HG02885 (cell line): Measurements from ENCODE around the gene GTF2H3.
"Not testable (repeated sequence)": the region's sequence is repeated elsewhere in the genome, so short reads cannot be mapped to it uniquely, and the experiment has no call there.

Experiments
- ATAC-seq: cut with Tn5 transposase; IDR thresholded peaks from one replicate; pipeline ENCODE4 v1.9.1; 2021; ENCODE audit warnings: mild to moderate bottlenecking; ENCODE audit not compliant: unreplicated experiment, poor library complexity

Gene GTF2H3

DNA sequence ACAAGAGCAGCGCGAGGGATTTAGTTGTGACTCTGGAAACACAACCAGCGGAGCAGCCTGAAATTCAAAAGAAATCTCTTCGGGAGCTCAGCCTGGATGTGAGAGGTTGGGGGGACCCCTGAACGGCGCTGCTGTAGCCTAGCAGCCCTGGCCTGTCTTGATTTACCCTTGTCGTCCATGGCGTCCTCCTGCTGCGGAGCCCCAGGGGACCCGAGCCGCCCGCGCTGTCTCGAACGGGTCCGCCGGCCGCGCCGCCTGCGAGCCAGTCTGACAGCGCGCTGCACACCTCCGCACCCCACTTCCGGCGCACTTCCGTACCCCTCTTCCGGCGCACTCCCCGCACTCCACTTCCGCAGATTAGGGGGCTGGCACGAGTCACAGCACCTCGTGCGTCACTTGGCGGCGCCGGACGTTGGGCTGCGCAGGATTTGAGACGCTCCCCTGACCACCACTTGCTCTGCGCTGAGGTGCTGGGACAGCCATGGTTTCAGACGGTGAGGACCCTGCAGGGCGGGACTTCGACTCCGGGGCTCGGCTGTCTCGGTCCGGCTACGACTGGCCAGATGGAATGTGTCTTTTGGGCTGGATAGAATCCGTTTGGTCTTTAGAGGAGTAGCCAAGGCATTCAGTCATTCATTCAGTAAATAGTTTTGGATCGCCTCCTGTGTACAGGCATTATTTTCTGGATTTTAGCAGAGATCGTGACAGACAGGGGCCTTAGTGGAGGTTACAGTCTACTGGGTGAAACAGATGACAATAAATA, at the start of gene GTF2H3, which contains the start of gene EIF2B1:
TSS of gene GTF2H3 (plus strand) at position 451 of the 763 bp plus-strand sequence. CDS start at position 482, 31 bp downstream.
TSS of gene EIF2B1 (minus strand) at position 308 of the 763 bp plus-strand sequence. CDS start at position 179, 129 bp downstream.
- peak; percentile 95 for ATAC-seq

- ATAC-seq: no peak
These were observed 41.7 kb upstream of the GTF2H3 start for GRCh38 chr12:123591702-123592481.

DNA sequence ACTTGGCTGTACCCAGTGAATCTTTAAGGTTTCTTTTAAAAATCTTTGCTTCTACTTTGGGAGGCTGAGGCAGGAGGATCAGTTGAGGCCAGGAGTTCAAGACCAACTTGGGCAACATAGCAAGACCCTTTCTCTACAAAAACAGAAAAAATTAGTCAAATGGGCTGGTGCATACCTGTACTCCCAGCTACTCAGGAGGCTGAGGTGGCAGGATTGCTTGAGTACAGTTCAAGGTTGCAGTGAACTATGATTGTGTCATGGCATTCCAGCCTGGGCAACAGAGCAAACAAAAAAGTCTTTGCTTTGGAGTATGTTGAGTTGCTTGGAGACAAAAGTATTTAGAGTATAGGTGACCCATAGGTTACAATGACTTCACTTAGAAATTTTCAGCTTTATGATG, 37.9 kb upstream of the GTF2H3 start:
- no peak for ATAC-seq

DNA sequence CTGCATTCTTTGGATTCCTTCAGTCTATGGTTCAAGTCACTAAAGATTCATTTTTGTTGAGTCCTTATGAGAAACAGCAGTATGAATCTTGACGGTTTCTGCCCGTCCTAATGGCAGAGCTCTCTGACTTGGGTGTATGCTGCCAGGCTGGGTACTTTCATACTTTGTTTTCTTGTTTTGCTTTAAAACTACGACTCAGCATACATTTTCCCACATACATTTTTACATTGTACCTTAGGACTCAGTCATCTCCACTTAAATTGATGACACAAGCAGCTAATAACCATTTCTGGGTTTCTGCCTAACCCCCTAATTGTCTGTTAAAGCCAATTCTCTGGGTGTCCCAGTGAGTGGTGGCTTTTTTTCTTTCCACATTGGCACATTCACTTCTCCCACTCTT, 36.5 kb upstream of the GTF2H3 start:
- ATAC-seq: no peak

GRCh38 chr12:123598522-123598921, 35.1 kb upstream of the GTF2H3 start:
- ATAC-seq: no peak

DNA sequence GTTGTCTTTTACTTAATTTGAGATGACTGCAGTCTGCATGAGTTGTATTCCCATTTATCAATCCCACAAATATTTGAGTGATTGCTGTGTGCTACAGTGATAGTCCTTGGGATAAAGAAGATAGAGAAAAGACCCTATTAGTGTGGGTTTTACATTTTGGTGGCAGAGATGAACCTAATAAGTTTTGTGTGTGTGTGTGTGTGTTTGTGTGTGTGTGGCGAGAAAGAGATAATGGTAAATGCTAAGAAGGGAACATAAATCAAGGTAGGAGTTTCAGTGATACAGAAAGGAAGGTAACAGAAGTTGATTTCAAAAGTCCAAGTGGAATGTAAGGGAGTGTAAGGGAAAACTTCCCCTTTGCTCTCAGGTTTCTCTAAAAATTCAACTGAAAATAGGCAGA, 34.3 kb upstream of the GTF2H3 start:
- ATAC-seq: no peak

DNA sequence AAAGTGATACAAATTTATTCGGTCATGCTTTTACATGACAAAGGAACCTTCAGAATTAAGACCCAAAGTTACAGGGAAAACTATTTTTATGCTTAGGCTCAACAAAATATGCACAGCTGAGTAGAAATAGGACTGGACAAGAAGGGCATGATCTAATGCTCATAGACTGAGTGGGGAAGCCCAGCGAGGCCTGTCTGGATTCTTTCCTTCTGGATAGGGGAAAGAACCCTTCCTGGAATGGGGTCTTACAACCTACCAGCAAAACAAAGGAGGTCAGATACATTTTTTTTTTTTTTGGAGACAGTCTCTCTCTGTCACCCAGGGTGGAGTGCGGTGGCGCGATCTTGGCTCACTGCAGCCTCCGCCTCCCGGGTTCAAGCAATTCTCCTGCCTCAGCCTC, 33.9 kb upstream of the GTF2H3 start:
- ATAC-seq: no peak

DNA sequence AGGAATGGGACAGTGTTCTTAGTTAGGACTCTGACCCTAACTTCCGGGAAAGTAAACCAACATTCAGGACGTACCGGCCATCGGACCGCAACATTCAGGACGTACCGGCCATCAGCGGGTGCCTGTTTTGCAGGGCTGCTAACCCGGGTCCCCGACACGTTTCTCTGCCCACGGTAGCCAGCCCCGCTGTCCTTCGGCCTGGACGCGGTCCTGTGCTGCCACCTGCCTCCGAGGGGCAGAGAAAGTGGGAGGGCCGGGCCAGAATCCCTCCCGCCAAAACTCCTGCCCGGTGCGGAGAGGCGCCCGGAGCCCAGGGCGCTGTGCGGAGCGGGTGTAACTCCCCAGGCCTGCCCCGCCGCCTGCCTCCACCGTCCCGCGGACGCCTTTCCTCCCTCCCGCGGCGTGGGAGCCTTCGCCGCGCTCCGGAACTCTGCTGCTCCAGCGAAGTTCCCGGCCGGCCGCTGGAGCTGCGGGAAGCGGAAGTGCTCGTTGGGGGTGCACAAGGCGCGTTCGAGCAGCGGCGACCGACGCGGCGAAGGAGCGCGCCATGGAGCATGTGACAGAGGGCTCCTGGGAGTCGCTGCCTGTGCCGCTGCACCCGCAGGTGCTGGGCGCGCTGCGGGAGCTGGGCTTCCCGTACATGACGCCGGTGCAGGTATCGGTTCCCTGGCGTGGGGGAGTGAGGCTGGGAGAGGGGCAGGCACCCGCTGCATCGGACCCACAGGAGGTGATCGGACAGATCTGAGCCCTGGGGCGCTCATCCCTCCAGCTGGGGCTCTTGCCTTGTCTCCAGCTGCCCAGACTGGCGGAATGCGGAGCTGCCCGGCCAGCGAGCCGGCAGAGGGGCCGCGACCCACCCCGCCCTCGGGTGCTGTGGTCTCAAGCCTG, 31.8 kb upstream of the GTF2H3 start, which contains the start of gene DDX55:
TSS of gene DDX55 (plus strand) at position 498 of the 888 bp plus-strand sequence. CDS start at position 548, 50 bp downstream.
- peak; percentile 86 for ATAC-seq

- no peak for ATAC-seq
These were observed 30.9 kb upstream of the GTF2H3 start for GRCh38 chr12:123602651-123603195.

DNA sequence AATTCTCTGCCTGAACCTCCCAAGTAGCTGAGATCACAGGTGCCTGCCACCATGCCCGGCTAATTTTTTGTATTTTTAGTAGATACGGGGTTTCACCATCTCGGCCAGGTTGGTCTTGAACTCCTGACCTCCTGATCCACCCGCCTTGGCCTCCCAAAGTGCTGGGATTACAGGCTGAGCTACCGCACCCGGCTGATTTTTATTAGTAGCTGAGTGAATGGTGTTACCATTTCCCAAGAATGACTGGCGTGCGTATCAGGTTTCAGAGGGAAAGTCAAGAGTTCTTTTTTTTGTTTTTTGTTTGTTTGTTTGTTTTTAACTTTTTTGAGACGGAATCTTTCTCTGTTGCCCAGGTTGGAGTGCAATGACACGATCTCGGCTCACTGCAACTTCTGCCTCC, 30.1 kb upstream of the GTF2H3 start:
- not testable (repeated sequence) for ATAC-seq

DNA sequence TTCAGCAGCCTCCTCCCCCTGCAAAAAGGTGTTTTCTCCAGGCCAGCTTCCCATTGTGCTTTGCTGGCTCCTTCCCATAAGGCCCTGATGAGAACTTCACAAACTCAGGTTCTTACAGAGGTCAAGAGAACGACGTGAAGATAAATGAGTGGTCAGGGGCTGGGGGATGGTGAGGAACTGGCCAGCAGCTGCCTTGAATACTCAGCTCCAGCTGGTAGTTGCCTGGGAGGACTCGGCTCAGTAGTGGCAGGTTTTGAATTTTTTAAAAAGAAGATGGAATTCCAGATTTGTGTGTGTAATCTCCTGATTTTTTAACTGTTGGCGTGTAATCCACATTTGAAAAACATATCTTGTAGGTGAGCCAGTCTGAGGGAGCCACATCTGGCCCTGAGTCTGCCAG, 25.9 kb upstream of the GTF2H3 start:
- no peak for ATAC-seq

DNA sequence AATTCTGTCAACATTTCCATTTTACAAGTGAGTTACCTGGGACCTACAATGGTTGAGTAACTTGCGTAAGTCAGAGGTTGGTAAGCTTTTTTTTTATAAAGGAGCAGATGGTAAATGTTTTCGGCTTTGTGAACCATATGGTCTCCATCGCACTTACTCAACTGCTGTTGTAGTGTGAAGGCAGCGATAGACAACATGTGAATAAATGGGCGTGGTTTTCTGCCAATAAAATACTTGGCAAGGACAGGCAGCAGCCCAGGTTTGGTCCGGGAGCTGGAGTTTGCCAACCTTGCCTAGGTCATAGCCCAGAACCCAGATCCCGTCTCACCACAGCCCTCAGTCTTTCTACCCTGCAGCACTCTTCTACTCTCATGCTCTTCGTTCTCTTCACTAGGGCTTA, 25.4 kb upstream of the GTF2H3 start:
- no peak for ATAC-seq

DNA sequence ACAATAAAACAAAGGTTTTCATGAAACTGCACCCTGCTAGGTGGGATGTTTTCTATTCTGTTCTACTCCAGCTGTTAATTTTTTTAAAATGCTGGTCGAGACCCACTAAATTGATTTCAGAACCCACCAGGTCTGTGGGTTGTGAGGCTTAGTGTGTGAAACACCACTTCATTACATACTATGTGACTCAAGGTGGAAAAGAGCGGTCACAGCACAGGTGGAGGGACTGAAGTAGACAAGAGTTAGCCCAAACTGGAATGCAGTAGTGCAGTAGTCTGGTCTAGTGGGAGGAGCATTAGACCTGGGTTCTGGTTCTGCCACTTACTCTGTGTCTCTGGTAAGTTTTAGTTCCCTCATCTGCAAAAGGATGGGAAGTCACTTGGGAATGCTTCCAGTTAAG, 19.5 kb upstream of the GTF2H3 start:
- no peak for ATAC-seq

DNA sequence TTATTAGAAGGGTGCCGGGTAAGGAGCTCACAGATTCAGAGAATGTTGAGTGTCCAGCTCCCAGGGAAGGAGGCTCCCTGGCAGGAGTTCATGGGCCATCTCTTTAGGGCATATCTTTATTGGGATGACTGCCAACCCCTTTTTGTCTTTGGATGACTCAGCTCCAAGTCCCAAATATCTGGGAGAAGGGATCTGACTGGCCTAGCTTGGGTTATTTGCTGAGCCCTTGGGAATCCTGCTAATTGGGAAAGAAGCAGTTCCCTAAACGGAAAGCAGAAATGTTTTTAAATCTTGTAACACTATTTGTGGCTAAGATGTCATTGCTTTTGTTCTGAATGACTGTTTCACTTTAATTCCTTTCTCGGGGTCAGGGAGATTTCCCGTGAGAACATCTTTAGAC, 19.1 kb upstream of the GTF2H3 start:
- no peak for ATAC-seq

GRCh38 chr12:123617144-123617543, 16.5 kb upstream of the GTF2H3 start:
- no peak for ATAC-seq

- ATAC-seq: no peak
These were observed 16.0 kb upstream of the GTF2H3 start for GRCh38 chr12:123617580-123617979.

DNA sequence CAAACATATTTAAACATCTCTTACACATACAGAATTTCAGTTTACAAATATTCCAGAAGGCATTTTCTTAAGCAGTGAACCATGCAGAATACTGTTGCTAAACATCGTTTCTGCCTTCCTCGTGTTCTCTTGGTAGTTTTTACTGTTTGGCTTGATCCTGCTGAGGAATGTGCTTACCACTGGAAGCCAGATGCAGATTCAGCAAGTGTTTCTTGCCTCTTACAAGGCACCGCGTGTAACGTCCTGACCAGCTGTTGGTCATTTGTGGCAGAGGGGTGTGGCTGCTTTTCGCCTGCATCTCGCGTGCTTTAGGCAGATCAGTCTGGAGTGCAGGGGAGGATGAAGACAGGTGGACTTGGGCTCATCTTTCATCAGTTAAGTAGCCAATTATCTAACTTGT, 12.5 kb upstream of the GTF2H3 start:
- ATAC-seq: no peak

GRCh38 chr12:123621619-123622530, 11.8 kb upstream of the GTF2H3 start:
- no peak for ATAC-seq

DNA sequence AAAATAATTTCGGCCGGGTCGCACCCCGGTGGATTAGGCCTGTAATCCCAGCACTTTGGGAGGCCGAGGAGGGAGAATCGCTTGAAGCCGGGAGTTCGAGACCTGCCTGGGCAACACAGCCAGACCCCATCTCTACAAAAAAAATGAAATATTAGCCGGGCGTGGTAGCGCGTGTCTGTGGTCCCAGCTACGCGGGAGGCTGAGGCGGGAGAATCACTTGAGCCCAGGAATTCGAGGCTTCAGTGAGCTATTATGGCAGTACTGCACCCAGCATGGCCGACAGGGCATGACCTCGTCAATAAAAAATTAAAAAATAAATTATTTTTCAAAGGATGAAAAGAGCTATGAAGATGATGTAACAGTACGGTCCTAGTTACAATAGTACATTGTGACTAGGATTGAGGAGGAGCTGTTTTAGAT, 523 bp downstream of the GTF2H3 start:
- no peak for ATAC-seq
